ENCODE results near the gene GORAB. TPM values are rescaled to one million over a fixed set of nuclear protein-coding genes. Genes with fewer than 3 reads are reported as not detected.

The GORAB gene
- total and polyA plus RNA-seq, 9 of the 15 experiments (the other 6 are each of a cell fraction or from before 2014, with no cell fraction given): 4.4 to 12.9 (median 8.9) TPM

GRCh38 chr1:170531758-170532657 is at the start of gene GORAB (continued):
- TF ChIP-seq CUX1 (CRISPR knock-in tag; IDR thresholded peaks at IDR 0.05) (no peak), ELK1 (CRISPR knock-in tag; IDR thresholded peaks at IDR 0.05) (no peak), FOXA3 (CRISPR knock-in tag; conservative IDR thresholded peaks at IDR 0.05 in 1 of 2, IDR thresholded peaks at IDR 0.05 in 1 of 2) (no peak), TGIF2 (CRISPR knock-in tag; IDR thresholded peaks at IDR 0.05) (no peak), RFX7 (CRISPR knock-in tag; IDR thresholded peaks at IDR 0.05) (no peak), ZBTB2 (IDR thresholded peaks at IDR 0.05) (peak; percentile 47; the same call in 1 of the 2 replicates), ERF (CRISPR knock-in tag; IDR thresholded peaks at IDR 0.05) (0 out of 2 replicates have a peak, but pooled peaks have one; percentile 14), ZNF507 (tag; conservative IDR thresholded peaks at IDR 0.05) (no peak), BRD4 (IDR thresholded peaks at IDR 0.05) (no peak; the same call in 1 of the 2 replicates), PHB2 (IDR thresholded peaks at IDR 0.05; ENCODE audit: low read depth) (no peak), ZNF766 (CRISPR knock-in tag; conservative IDR thresholded peaks at IDR 0.05) (peak; percentile 82), NR3C1 (CRISPR knock-in tag; IDR thresholded peaks at IDR 0.05) (no peak), POU5F1 (IDR thresholded peaks at IDR 0.05; ENCODE audit: borderline replicate concordance, low read depth, low read length, partially characterized antibody) (no peak), ZNF134 (CRISPR knock-in tag; conservative IDR thresholded peaks at IDR 0.05) (0 out of 2 replicates have a peak, but pooled peaks have one; percentile 52), RBM15 (IDR thresholded peaks at IDR 0.05; ENCODE audit: insufficient read depth, low read length) (no peak), ZKSCAN3 (CRISPR knock-in tag; IDR thresholded peaks at IDR 0.05) (no peak), CHD4 (IDR thresholded peaks at IDR 0.05; ENCODE audit: insufficient read depth, insufficient replicate concordance, low read depth, low read length, poor library complexity, severe bottlenecking) (no peak), HDGF (IDR thresholded peaks at IDR 0.05) (0 out of 2 replicates have a peak, but pooled peaks have one; percentile 48), GATA2 (CRISPR knock-in tag; IDR thresholded peaks at IDR 0.05) (no peak), ESRRA (IDR thresholded peaks at IDR 0.05; ENCODE audit: borderline replicate concordance, low read depth) (no peak; the same call in 1 of the 2 replicates)

All from K562 (cell line).